Breast epithelium (tissue), 4 donors: Measurements from ENCODE around the gene DLG1. TPM values are rescaled to one million over a fixed set of nuclear protein-coding genes. Genes with fewer than 3 reads are reported as not detected.

Experiments
- DNase-seq, 2 donors: peaks; one replicate each; pipeline ENCODE4 v3.0.0-alpha.2; 2019; ENCODE audit warnings: low spot score in 2 of 2
- H3K27ac ChIP-seq, 2 donors: fragments of 200-600 bp; sonication (generic) in 1 of 2; one replicate each; pipeline ENCODE4 v1.5.1; 2016 to 2019; ENCODE audit warnings: mild to moderate bottlenecking in 1 of 2
- H3K27me3 ChIP-seq, 2 donors: fragments of 200-600 bp; sonication (generic) in 1 of 2; one replicate each; pipeline versions ENCODE4 v1.5.1 to v1.6.0; 2017 to 2019; ENCODE audit warnings: control low read depth in 1 of 2, mild to moderate bottlenecking in 1 of 2
- H3K36me3 ChIP-seq: fragments of 200-600 bp; one replicate; pipeline ENCODE4 v1.5.1; 2019
- H3K4me1 ChIP-seq, 2 donors: fragments of 200-600 bp; sonication (generic); one replicate each; pipeline ENCODE4 v1.5.1; 2016 to 2019; ENCODE audit warnings: control low read depth in 1 of 2
- H3K4me3 ChIP-seq, 3 donors: fragments of 200-600 bp; sonication (generic); 1 replicate in 2 of 3; 2 replicates in 1 of 3; pipeline ENCODE4 v1.5.1; 2016 to 2019; ENCODE audit warnings: mild to moderate bottlenecking in 3 of 3, moderate library complexity in 2 of 3
- H3K9me3 ChIP-seq, 2 donors: fragments of 200-600 bp; sonication (generic) in 1 of 2; one replicate each; pipeline ENCODE4 v1.5.1; 2016 to 2019; ENCODE audit warnings: control low read depth in 1 of 2
- POLR2A ChIP-seq: fragments of 450-650 bp; IDR thresholded peaks from one replicate; pipeline ENCODE4 v1.6.1; 2016; ENCODE audit warnings: antibody characterized with exemption, mild to moderate bottlenecking, moderate library complexity
- POLR2AphosphoS5 ChIP-seq, 3 donors: sonication (generic); formaldehyde crosslinking; IDR thresholded peaks; one replicate each; pipeline ENCODE4 v1.6.1; 2017; ENCODE audit warnings: antibody characterized with exemption in 3 of 3
- intact Hi-C: fragments of 100-400 bp; cut with DNase I; formaldehyde crosslinking; loops from one replicate; pipeline ENCODE4 v1.15.1; 2023; ENCODE audit warnings: low total_unique reads
- total RNA-seq, 3 donors: library from RNA; depleted of rRNA; stranded (reverse); fragments of >200 nt; gene quantifications; one replicate each; pipeline ENCODE4 v1.1.0, GENCODE V29; 2016
- TF ChIP-seq, protein P1 (sequence below), 3 donors: fragments of 450-650 bp; IDR thresholded peaks; one replicate each; pipeline ENCODE4 v1.5.1; 2016 to 2017; ENCODE audit warnings: antibody characterized with exemption in 3 of 3, mild to moderate bottlenecking in 3 of 3, moderate library complexity in 3 of 3

The DLG1 gene
- total RNA-seq, 3 donors from 2014 or later, result 76.0 to 100 (median 76.7) TPM

DNA sequence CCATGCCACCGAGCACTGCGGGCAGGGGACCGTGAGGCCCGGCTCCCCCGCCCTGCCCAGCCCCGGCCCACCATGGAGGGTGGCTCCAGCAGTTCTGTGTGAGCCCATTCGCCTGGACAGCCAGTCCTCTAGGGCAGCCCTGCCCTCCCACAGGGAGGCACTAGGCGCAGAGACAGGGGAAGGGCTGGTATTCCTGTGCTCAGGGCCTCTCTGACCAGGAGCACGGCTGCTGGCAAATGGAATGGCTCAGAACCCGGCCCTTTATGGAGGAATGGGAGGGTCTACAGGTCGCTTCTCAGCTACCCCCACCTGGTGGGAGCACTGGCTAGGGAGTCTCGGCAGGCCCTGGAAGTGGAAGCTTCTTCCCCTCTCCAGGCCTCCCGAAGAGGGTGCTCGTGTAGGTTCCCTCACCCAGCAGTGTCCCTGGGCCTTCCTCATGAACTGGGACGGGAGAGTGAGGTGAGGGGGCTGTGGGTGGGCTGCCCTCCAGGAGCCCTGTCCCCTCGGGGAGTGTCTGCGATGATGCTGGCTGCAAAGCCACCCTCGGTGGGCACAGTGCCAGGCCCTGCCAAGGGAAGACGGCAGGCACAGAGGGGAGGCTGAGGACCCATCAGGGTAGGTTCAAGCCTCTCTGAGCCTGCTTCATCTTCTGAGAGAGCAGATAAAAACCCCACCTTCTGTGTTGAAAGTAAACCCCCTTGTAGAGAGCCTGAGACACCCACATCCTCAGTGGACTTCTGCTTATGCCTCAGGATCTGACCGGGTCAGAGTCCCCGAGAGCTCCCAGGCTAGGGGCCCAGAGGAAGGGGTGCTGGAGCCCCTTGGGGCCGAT is 270.3 kb downstream of the DLG1 start:
- TF ChIP-seq POLR2A (no peak), POLR2AphosphoS5 (IDR thresholded peaks at IDR 0.05) (no peak)
- TF ChIP-seq, protein P1, sequence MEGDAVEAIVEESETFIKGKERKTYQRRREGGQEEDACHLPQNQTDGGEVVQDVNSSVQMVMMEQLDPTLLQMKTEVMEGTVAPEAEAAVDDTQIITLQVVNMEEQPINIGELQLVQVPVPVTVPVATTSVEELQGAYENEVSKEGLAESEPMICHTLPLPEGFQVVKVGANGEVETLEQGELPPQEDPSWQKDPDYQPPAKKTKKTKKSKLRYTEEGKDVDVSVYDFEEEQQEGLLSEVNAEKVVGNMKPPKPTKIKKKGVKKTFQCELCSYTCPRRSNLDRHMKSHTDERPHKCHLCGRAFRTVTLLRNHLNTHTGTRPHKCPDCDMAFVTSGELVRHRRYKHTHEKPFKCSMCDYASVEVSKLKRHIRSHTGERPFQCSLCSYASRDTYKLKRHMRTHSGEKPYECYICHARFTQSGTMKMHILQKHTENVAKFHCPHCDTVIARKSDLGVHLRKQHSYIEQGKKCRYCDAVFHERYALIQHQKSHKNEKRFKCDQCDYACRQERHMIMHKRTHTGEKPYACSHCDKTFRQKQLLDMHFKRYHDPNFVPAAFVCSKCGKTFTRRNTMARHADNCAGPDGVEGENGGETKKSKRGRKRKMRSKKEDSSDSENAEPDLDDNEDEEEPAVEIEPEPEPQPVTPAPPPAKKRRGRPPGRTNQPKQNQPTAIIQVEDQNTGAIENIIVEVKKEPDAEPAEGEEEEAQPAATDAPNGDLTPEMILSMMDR (IDR thresholded peaks at IDR 0.05), result no peak
- Histone ChIP-seq H3K9me3 (no peaks in the 10 kb centered on the region), H3K4me1 (peaks cover 3 to 11% of the 10 kb centered on the region in 2 donors), H3K27me3 (no peaks in the 10 kb centered on the region), H3K4me3 (peak overlapping the region; percentile 56 to 77 (median 71)), H3K36me3 (no peaks in the 10 kb centered on the region), H3K27ac (peak overlapping the region; percentile 66 to 82)
- intact Hi-C loops, result no loop called here
- DNase-seq, result no peak

DNA sequence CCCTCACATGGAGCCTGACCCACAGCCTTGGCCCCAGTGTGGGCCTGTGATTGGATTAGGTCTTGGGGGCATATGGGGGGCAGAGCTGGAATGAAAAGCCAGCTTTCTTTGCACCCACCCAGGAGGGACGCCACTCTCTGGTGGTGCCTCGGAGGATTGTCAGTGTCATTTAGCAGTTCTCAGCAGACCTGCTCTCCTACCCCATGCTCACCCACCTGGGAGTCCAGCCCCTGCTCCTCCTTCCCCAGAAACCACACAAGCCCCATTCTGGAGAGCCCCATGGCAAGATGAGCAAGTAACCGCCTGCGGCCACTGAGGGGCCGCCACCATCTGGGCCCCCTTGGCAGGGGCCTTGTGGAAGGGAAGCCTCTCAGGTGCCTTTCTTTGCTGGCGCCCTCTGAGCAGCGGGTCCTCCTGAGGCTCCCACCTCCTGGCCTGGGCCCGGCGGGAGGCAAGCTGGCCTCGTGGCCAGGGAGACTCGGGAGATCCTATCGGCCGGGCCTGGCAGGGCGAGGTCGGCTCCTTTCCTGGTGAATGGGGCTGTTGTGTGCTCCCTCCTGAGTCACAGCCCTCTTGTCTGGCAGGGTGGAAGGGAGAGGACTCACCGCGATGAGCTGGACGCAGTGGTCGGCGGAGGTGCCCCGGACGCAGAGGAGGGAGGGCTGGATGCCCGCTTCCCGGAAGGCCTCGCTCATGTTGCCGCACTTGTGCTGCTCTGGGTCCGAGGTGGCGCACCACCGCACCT is 271.1 kb downstream of the DLG1 start:
- peak in 1 of 2 donors; percentile 32 for DNase-seq
- H3K4me3 ChIP-seq, result peak overlapping the region in 1 of 3 donors; percentile 11
- H3K27me3 ChIP-seq, result no peaks in the 10 kb centered on the region
- no peaks in the 10 kb centered on the region for H3K9me3 ChIP-seq
- intact Hi-C loops, result no loop called here
- H3K27ac ChIP-seq, result peak overlapping the region; percentile 66 to 82
- H3K36me3 ChIP-seq, result no peaks in the 10 kb centered on the region
- no peak for TF ChIP-seq POLR2AphosphoS5 (IDR thresholded peaks at IDR 0.05)
- no peak for TF ChIP-seq POLR2A
- TF ChIP-seq, protein P1 (IDR thresholded peaks at IDR 0.05), result no peak
- peaks cover 3 to 12% of the 10 kb centered on the region in 2 donors for H3K4me1 ChIP-seq

DNA sequence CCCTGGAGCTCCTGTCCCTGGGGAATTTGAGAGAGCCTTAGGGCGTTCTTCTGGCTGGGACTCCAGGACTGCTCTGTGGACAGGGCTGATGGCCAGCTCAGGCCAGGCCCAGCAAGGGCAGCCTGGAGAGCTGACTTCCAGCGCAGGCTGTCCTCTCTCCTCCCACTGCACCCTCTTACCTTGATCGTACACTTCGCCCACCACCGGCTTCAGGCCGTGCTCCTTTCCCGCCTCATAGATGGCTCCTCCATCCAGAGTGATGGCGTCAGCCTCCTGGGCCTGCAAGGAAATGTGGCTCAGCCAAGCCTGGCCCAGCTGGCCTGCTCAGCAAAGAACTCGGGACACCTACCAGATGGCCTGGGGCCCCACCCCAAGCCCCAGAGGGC is 271.9 kb downstream of the DLG1 start:
- intact Hi-C loops, result no loop called here
- Histone ChIP-seq H3K27me3 (no peaks in the 10 kb centered on the region), H3K27ac (peak overlapping the region; percentile 29 to 32), H3K36me3 (no peaks in the 10 kb centered on the region), H3K4me3 (no peak overlapping the region), H3K4me1 (peaks cover 3 to 16% of the 10 kb centered on the region in 2 donors), H3K9me3 (no peaks in the 10 kb centered on the region)
- DNase-seq, result no peak
- TF ChIP-seq POLR2A (no peak), POLR2AphosphoS5 (IDR thresholded peaks at IDR 0.05) (no peak)
- TF ChIP-seq, protein P1 (IDR thresholded peaks at IDR 0.05), result no peak

DNA sequence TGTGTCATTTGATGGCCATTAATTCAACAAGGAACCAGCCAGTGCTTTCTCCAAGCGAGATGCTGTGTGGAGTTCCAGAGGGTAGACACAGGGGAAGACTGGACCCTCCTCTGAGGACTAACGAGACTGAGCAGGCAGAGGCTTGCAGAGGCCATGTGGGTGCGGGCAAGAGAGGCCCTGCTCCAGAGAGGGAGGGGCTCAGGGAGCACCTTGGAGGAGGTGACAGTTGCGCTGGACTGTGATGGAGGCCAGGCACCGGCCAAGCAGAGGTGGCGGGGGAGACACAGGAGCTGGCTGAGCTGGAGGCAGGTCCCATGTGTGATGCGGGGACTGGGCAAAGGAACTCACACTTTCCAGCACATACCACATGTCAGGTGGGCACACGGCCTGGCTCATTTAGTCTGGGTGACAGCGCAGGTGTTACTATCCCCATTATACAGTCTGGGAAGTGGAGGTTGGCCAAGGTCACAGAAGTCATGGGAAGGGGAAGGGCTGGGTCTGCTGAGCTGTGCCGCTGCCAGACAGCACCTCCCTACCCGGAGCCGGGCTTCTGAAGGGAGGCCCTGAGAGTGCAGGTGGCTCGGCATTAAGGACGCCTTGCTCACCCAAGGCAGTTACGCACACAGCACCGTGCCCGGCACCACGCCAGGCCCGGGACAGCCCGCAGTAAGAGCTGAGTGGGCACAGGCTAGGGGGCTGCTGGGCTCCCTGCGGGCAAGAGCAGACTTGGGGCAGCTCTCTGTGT is 272.5 kb downstream of the DLG1 start:
- H3K27me3 ChIP-seq, result no peaks in the 10 kb centered on the region
- peak in 1 of 2 donors; percentile 15 for DNase-seq
- intact Hi-C loops, result no loop called here

More for the DNA sequence above, 272.5 kb downstream of the DLG1 start:
- no peaks in the 10 kb centered on the region for H3K36me3 ChIP-seq
- H3K27ac ChIP-seq, result peak overlapping the region; percentile 29 to 32
- H3K4me3 ChIP-seq, result no peak overlapping the region
- H3K4me1 ChIP-seq, result peaks cover 3 to 16% of the 10 kb centered on the region in 2 donors
- no peaks in the 10 kb centered on the region for H3K9me3 ChIP-seq
- no peak for TF ChIP-seq POLR2AphosphoS5 (IDR thresholded peaks at IDR 0.05)
- TF ChIP-seq, protein P1 (IDR thresholded peaks at IDR 0.05), result no peak
- no peak for TF ChIP-seq POLR2A
